Ovary (tissue), 9 donors: ENCODE data around the gene KATNB1. TPM values are rescaled to one million over a fixed set of nuclear protein-coding genes. Genes with fewer than 3 reads are reported as not detected.

ENCODE experiments used
- DNase-seq, 5 donors: peaks; one replicate each; pipeline ENCODE4 v3.0.0-alpha.2; 2019 to 2020
- H3K27ac ChIP-seq, 2 donors: fragments of 200-600 bp; one replicate each; pipeline versions ENCODE4 v1.5.1 to v1.8.0; 2019 to 2022
- H3K27me3 ChIP-seq: fragments of 200-600 bp; one replicate; pipeline ENCODE4 v1.8.0; 2022
- H3K36me3 ChIP-seq: fragments of 200-600 bp; sonication (generic); one replicate; pipeline ENCODE4 v1.5.1; 2019
- H3K4me1 ChIP-seq: one replicate; pipeline ENCODE4 v1.8.1; 2013; ENCODE audit warnings: mild to moderate bottlenecking, moderate library complexity; ENCODE audit not compliant: insufficient read depth
- H3K4me3 ChIP-seq: fragments of 200-600 bp; sonication (generic); one replicate; pipeline ENCODE4 v1.5.1; 2017
- H3K9me3 ChIP-seq, 2 donors: fragments of 200-600 bp in 1 of 2; sonication (generic) in 1 of 2; one replicate each; pipeline versions ENCODE4 v1.5.1 to v1.8.1; 2013 to 2019; ENCODE audit warnings: mild to moderate bottlenecking in 1 of 2, moderate library complexity in 1 of 2
- CTCF ChIP-seq, 3 donors: fragments of 450-650 bp in 2 of 3; fragments of 200-600 bp in 1 of 3; IDR thresholded peaks; one replicate each; pipeline versions ENCODE4 v1.5.1 to v1.8.0; 2016 to 2022; ENCODE audit warnings: antibody characterized with exemption in 3 of 3, mild to moderate bottlenecking in 1 of 3
- EP300 ChIP-seq: sonication (generic); formaldehyde crosslinking; IDR thresholded peaks from one replicate; pipeline ENCODE4 v1.6.1; 2017; ENCODE audit warnings: antibody characterized with exemption
- POLR2A ChIP-seq: fragments of 450-650 bp; IDR thresholded peaks from one replicate; pipeline ENCODE4 v1.6.1; 2017; ENCODE audit warnings: antibody characterized with exemption, mild to moderate bottlenecking, moderate library complexity
- whole genome bisulfite sequencing, 3 donors: extraction: QIAGEN DNeasy Blood & Tissue Kit in 1 of 3; methylation state at CpG; one replicate each; pipeline versions ENCODE4 v1.1.5 to v1.1.7; 2013 to 2017; 5-methylcytosine and 5-hydroxymethylcytosine counted together
- intact Hi-C, 4 donors: fragments of 100-400 bp; cut with DNase I; formaldehyde crosslinking; loops; one replicate each; pipeline versions ENCODE4 v1.11.0 to v1.15.1; 2022 to 2023
- polyA plus RNA-seq, 2 donors: library from polyadenylated mRNA; stranded (reverse); fragments of 200-250 nt in 1 of 2; fragments of 350-450 nt in 1 of 2; fragmentation: Illumina TruSeq in 1 of 2; extraction: RNeasy Lipid Tissue Mini Kit (QIAGEN cat#74804) in 1 of 2; gene quantifications; one replicate each; pipeline ENCODE4 v1.2.3, GENCODE V29; 2013 to 2014
- total RNA-seq, 7 donors: library from RNA; depleted of rRNA in 2 of 7; stranded (reverse); fragments of >200 nt in 2 of 7; fragmentation: NEBNext Ultra II Directional in 3 of 7; extraction: Animal tissue kit (Norgen Biotek cat#: 25700) in 3 of 7; gene quantifications; one replicate each; pipeline versions ENCODE4 v1.1.0 to v1.2.4, GENCODE V29; 2016 to 2023
- donor health status: DM: no; HTN: no; CAD: no; lungs with moderate emphysema.
- donor health status: DM: no; HTN: no; CAD: no.
- donor health status: Bipolar disorder and iron deficiency.
- donor health status: DM: yes; HTN: yes; CAD: no.
- donor health status: DM: no; HTN: no; CAD: no.
- donor health status: DM: yes; HTN: yes; CAD: no.

KATNB1 gene
- total and polyA plus RNA-seq, 9 donors, result 3.4 to 20.2 (median 12.5) TPM

GRCh38 chr16:57763285-57764005, 27.9 kb downstream of the KATNB1 start:
- Histone ChIP-seq H3K27me3 (no peaks in the 10 kb centered on the region), H3K4me1 (no peaks in the 10 kb centered on the region), H3K36me3 (no peaks in the 10 kb centered on the region), H3K4me3 (no peak overlapping the region), H3K27ac (no peak overlapping the region), H3K9me3 (no peaks in the 10 kb centered on the region)
- intact Hi-C loops, result no loop called here
- no peak for DNase-seq
- TF ChIP-seq EP300 (no peak), POLR2A (no peak), CTCF (IDR thresholded peaks at IDR 0.05) (no peak)
- WGBS, 3 donors, result 86 to 91% (median 87%) methylated on average over 14 of the region's 14 CpGs

- no peaks in the 10 kb centered on the region for H3K4me1 ChIP-seq
- no peak for TF ChIP-seq EP300
- no peak for TF ChIP-seq POLR2A
- no peak for TF ChIP-seq CTCF (IDR thresholded peaks at IDR 0.05)
- DNase-seq, result no peak
- intact Hi-C loops, result no loop called here
- H3K4me3 ChIP-seq, result no peak overlapping the region
- H3K36me3 ChIP-seq, result no peaks in the 10 kb centered on the region
- H3K27ac ChIP-seq, result no peak overlapping the region
- WGBS, 3 donors, result 92 to 93% (median 92%) methylated on average over 9 of the region's 9 CpGs
- H3K9me3 ChIP-seq, result no peaks in the 10 kb centered on the region
- no peaks in the 10 kb centered on the region for H3K27me3 ChIP-seq
These were observed 28.4 kb downstream of the KATNB1 start for GRCh38 chr16:57764006-57764340.

- Histone ChIP-seq H3K36me3 (no peaks in the 10 kb centered on the region), H3K27ac (no peak overlapping the region), H3K27me3 (no peaks in the 10 kb centered on the region), H3K4me3 (no peak overlapping the region), H3K4me1 (no peaks in the 10 kb centered on the region), H3K9me3 (no peaks in the 10 kb centered on the region)
- TF ChIP-seq POLR2A (no peak), CTCF (IDR thresholded peaks at IDR 0.05) (no peak), EP300 (no peak)
- 63 to 66% (median 65%) methylated on average over 6 of the region's 6 CpGs for WGBS, 3 donors
- intact Hi-C loops, result no loop called here
- no peak for DNase-seq
These were observed 29.0 kb downstream of the KATNB1 start for GRCh38 chr16:57764341-57765159.

GRCh38 chr16:57765160-57765728, 29.7 kb downstream of the KATNB1 start:
- no peaks in the 10 kb centered on the region for H3K27me3 ChIP-seq
- no peak overlapping the region for H3K27ac ChIP-seq
- WGBS, 3 donors, result 92 to 94% (median 92%) methylated on average over 17 of the region's 17 CpGs
- TF ChIP-seq CTCF (IDR thresholded peaks at IDR 0.05), result no peak
- TF ChIP-seq EP300, result no peak
- TF ChIP-seq POLR2A, result no peak
- no peak overlapping the region for H3K4me3 ChIP-seq
- no peak for DNase-seq
- H3K9me3 ChIP-seq, result no peaks in the 10 kb centered on the region
- H3K36me3 ChIP-seq, result no peaks in the 10 kb centered on the region
- H3K4me1 ChIP-seq, result no peaks in the 10 kb centered on the region
- intact Hi-C loops, result no loop called here
